Measurements from ENCODE around the gene RIPOR2.
"Not testable (repeated sequence)": the region's sequence is repeated elsewhere in the genome, so short reads cannot be mapped to it uniquely, and the experiment has no call there.

RIPOR2 gene

DNA sequence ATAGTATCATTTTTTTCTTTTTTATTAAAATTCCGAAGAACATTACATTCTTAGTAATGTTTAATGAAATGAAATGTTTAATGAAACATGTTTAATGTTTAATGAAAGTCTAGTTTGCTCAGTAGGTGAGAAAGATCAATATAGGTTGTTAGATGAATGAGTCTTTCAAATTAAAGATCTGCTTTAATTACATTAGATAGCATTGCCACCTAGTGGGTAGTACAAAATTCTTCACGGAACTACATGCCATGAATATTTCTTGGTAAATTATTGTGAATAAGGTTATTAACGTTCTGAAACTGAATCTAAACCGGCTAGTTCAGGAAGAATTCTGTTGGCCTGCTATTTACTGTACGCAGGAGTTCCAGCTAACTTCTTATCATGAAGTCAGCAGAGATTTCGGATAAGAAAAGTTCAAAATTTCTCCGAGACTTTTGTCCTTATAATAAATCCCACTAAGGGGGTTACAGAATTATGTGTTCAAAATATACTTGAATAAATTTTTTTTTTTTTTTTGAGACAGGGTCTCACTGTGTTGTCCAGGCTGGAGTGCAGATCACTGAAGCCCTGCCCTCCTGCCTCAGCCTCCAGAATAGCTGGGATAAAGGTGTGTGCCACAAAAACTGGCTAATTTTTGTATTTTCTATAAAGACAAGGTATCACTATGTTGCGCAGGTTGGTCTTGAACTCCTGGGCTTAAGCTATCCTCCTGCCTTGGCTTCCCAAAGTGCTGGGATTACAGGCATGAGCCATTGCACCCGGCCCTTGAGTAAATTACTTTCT lies 168.9 kb downstream of the RIPOR2 start:
- in situ Hi-C loops (cut with MboI; ENCODE audit: low sequenced_read_pairs): no loop called here

GRCh38 chr6:24765968-24766367 lies 169.8 kb downstream of the RIPOR2 start:
- in situ Hi-C loops (cut with MboI; ENCODE audit: low sequenced_read_pairs): not testable (repeated sequence)

DNA sequence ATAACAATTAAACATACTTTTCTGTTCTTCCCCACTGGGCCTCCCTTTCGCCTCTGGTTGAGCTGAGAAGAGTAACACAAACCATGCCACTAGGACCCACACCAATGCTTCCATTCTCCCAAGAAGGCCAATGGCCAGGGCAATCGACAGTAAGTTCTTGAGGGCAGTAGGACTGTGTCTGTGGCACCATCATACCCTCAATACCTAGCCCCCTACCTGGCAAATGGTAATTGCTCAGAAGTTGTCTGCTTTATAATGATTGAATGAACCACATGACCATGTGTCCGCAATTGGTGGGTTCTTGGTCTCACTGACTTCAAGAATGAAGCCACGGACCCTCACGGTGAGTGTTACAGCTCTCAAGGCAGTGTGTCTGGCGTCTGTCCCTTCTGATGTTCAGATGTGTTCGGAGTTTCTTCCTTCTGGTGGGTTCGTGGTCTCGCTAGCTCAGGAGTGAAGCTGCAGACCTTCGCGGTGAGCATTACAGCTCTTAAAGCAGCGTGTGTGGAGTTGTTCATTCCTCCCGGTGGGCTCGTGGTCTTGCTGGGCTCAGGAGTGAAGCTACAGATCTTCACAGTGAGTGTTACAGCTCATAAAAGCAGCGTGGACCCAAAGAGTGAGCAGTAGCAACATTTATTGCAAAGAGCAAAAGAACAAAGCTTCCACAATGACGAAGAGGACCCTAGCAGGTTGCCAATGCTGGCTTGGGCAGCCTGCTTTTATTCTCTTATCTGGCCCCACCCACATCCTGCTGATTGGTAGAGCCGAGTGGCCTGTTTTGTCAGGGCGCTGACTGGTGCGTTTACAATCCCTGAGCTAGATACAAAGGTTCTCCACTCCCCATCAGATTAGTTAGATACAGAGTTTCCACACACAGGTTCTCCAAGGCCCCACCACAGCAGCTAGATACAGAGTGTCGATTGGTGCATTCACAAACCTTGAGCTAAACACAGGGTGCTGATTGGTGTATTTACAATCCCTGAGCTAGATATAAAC lies 170.6 kb downstream of the RIPOR2 start:
- in situ Hi-C loops (cut with MboI; ENCODE audit: low sequenced_read_pairs): not testable (repeated sequence)

- in situ Hi-C loops (cut with MboI; ENCODE audit: low sequenced_read_pairs): no loop called here
Observed at GRCh38 chr6:24763578-24763977, 172.2 kb downstream of the RIPOR2 start.

GRCh38 chr6:24761851-24762250 lies 173.9 kb downstream of the RIPOR2 start:
- in situ Hi-C loops (cut with MboI; ENCODE audit: low sequenced_read_pairs): no loop called here

- in situ Hi-C loops (cut with MboI; ENCODE audit: low sequenced_read_pairs): no loop called here
Observed at GRCh38 chr6:24761193-24761835, 174.4 kb downstream of the RIPOR2 start.

DNA sequence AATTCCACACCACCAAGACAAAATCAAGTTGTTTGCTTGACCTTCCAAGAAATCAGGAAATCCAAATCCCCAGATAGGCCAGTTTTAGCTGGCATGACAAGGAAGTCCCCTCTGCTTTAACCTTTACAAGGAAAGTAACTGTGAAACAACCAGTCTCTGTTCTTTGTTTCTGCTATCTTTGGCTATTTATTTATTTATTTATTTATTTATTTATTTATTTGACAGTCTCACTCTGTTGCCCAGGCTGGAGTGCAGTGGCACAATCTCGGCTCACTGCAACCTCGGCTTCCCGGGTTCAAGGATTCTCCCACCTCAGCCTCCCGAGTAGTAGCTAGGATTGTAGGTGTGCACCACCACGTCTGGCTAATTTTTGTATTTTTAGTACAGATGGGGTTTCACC lies 175.6 kb downstream of the RIPOR2 start:
- in situ Hi-C loops (cut with MboI; ENCODE audit: low sequenced_read_pairs): no loop called here

GRCh38 chr6:24759718-24760117 lies 176.0 kb downstream of the RIPOR2 start:
- in situ Hi-C loops (cut with MboI; ENCODE audit: low sequenced_read_pairs): no loop called here

DNA sequence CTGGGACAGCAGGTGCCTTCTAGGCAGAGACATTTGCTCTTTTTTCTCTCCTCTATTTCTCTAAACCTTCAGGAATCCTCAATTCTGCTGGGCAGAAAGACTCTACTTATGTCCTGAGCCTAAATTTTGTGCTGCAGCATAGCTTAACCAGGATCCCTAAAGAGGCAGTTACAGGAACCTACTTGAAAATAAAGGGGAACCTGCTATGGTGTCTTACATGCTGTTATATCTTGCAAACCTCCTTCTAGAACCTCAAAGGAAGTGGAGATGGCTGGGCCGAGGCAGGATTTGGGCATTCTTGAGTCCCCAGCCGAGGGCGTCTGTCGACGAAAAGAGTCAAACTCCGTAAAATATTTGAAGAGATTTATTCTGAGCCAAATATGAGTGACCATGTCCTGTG lies 178.1 kb downstream of the RIPOR2 start:
- in situ Hi-C loops (cut with MboI; ENCODE audit: low sequenced_read_pairs): no loop called here

DNA sequence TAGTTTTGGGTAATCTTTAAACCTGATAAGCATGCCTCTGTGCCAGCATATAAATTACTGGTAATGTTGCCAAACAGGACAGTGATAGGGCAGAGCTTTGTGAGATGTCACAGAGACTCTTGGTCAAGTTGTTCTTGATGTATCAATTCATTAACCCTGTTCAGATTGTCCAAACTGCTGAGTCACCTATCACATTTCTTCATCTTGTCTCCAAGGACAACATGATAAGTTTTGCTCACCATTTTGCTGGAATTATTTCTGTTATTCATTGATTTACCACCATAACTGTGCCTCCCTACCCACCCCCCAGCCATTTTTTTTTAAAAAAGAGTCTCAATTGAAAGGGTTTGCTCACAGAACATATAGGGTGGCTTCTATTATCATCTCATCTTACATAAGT lies 180.5 kb downstream of the RIPOR2 start:
- in situ Hi-C loops (cut with MboI; ENCODE audit: low sequenced_read_pairs): no loop called here

GRCh38 chr6:24754378-24754777 lies 181.4 kb downstream of the RIPOR2 start:
- in situ Hi-C loops (cut with MboI; ENCODE audit: low sequenced_read_pairs): not testable (repeated sequence)

All from HL-60/S4 treated with phorbol 12-myristate 13-acetate at 8.2 ng/mL for 4 days and 3 days (cell line).